ENCODE results near the gene SPTBN5. TPM values are rescaled to one million over a fixed set of nuclear protein-coding genes. Genes with fewer than 3 reads are reported as not detected.

The SPTBN5 gene
- total RNA-seq, 2 experiments from 2014 or later, result 0.03 to 0.17 TPM

- Histone ChIP-seq H3K79me2 (ENCODE audit: insufficient read depth, low read depth, low read length) (no peaks in the 10 kb centered on the region), H3K9me2 (ENCODE audit: insufficient read depth, low read length) (no peaks in the 10 kb centered on the region), H3K4me3 (ENCODE audit: low read depth, low read length, poor library complexity, severe bottlenecking) (no peak overlapping the region), H2AFZ (ENCODE audit: low read length) (no peak overlapping the region), H3K4me1 (ENCODE audit: insufficient read depth, low read length, poor library complexity, severe bottlenecking) (peaks cover 2% of the 10 kb centered on the region), H3K9me3 (ENCODE audit: low read length) (no peaks in the 10 kb centered on the region), H4K20me1 (ENCODE audit: insufficient read depth, low read length) (no peaks in the 10 kb centered on the region), H3K27ac (ENCODE audit: low read depth, low read length, poor library complexity, severe bottlenecking) (no peak overlapping the region), H3K4me2 (ENCODE audit: low read length) (no peak overlapping the region), H3K36me3 (ENCODE audit: insufficient read depth, low read length) (no peaks in the 10 kb centered on the region)
- no TSS peak for BruUV-seq (replicated peaks)
- intact Hi-C loops (cut with micrococcal nuclease; ENCODE audit: unreplicated experiment), result no loop called here
- no peak for DNase-seq (ENCODE audit: low spot score)
- TF ChIP-seq CTCF (conservative IDR thresholded peaks at IDR 0.05; ENCODE audit: low read length) (no peak), EZH2phosphoT487 (IDR thresholded peaks at IDR 0.05; ENCODE audit: borderline replicate concordance, low read depth, low read length) (no peak)
- CTCF ChIA-PET (ENCODE audit: unreplicated experiment), result no interaction called here
- POLR2A ChIA-PET, result no interaction called here
These were observed 10.4 kb downstream of the SPTBN5 start for GRCh38 chr15:41883484-41883825.

GRCh38 chr15:41882689-41883483 is 11.0 kb downstream of the SPTBN5 start:
- intact Hi-C loops (cut with micrococcal nuclease; ENCODE audit: unreplicated experiment), result no loop called here
- POLR2A ChIA-PET, result no interaction called here
- no peak overlapping the region for H3K4me3 ChIP-seq (ENCODE audit: low read depth, low read length, poor library complexity, severe bottlenecking)
- no peaks in the 10 kb centered on the region for H3K36me3 ChIP-seq (ENCODE audit: insufficient read depth, low read length)
- H3K4me2 ChIP-seq (ENCODE audit: low read length), result no peak overlapping the region
- no peaks in the 10 kb centered on the region for H3K9me3 ChIP-seq (ENCODE audit: low read length)
- CTCF ChIA-PET (ENCODE audit: unreplicated experiment), result no interaction called here
- no peak overlapping the region for H2AFZ ChIP-seq (ENCODE audit: low read length)
- no peaks in the 10 kb centered on the region for H3K9me2 ChIP-seq (ENCODE audit: insufficient read depth, low read length)
- H3K79me2 ChIP-seq (ENCODE audit: insufficient read depth, low read depth, low read length), result no peaks in the 10 kb centered on the region
- H3K4me1 ChIP-seq (ENCODE audit: insufficient read depth, low read length, poor library complexity, severe bottlenecking), result no peaks in the 10 kb centered on the region
- peak; percentile 25 for DNase-seq (ENCODE audit: low spot score)
- no peak overlapping the region for H3K27ac ChIP-seq (ENCODE audit: low read depth, low read length, poor library complexity, severe bottlenecking)
- BruUV-seq (replicated peaks), result no TSS peak
- no peaks in the 10 kb centered on the region for H4K20me1 ChIP-seq (ENCODE audit: insufficient read depth, low read length)
- no peak for TF ChIP-seq CTCF (conservative IDR thresholded peaks at IDR 0.05; ENCODE audit: low read length)
- TF ChIP-seq EZH2phosphoT487 (IDR thresholded peaks at IDR 0.05; ENCODE audit: borderline replicate concordance, low read depth, low read length), result no peak

GRCh38 chr15:41881920-41882688 is 11.7 kb downstream of the SPTBN5 start:
- H4K20me1 ChIP-seq (ENCODE audit: insufficient read depth, low read length), result no peaks in the 10 kb centered on the region
- intact Hi-C loops (cut with micrococcal nuclease; ENCODE audit: unreplicated experiment), result no loop called here
- H3K9me2 ChIP-seq (ENCODE audit: insufficient read depth, low read length), result no peaks in the 10 kb centered on the region
- no peak for TF ChIP-seq CTCF (conservative IDR thresholded peaks at IDR 0.05; ENCODE audit: low read length)
- TF ChIP-seq EZH2phosphoT487 (IDR thresholded peaks at IDR 0.05; ENCODE audit: borderline replicate concordance, low read depth, low read length), result no peak
- no peak for DNase-seq (ENCODE audit: low spot score)
- no TSS peak for BruUV-seq (replicated peaks)
- ChIA-PET POLR2A (no interaction called here), CTCF (ENCODE audit: unreplicated experiment) (no interaction called here)
- H3K79me2 ChIP-seq (ENCODE audit: insufficient read depth, low read depth, low read length), result no peaks in the 10 kb centered on the region
- H3K4me3 ChIP-seq (ENCODE audit: low read depth, low read length, poor library complexity, severe bottlenecking), result no peak overlapping the region
- H3K4me1 ChIP-seq (ENCODE audit: insufficient read depth, low read length, poor library complexity, severe bottlenecking), result no peaks in the 10 kb centered on the region
- no peak overlapping the region for H3K27ac ChIP-seq (ENCODE audit: low read depth, low read length, poor library complexity, severe bottlenecking)
- no peaks in the 10 kb centered on the region for H3K9me3 ChIP-seq (ENCODE audit: low read length)
- no peak overlapping the region for H2AFZ ChIP-seq (ENCODE audit: low read length)
- H3K4me2 ChIP-seq (ENCODE audit: low read length), result no peak overlapping the region
- no peaks in the 10 kb centered on the region for H3K36me3 ChIP-seq (ENCODE audit: insufficient read depth, low read length)
